Esophagus muscularis mucosa (tissue), 3 donors: ENCODE measurements around the gene FXR1.

Experiments used
- EP300 ChIP-seq: sonication (generic); formaldehyde crosslinking; IDR thresholded peaks from one replicate; pipeline ENCODE4 v1.6.1; 2017; ENCODE audit warnings: antibody characterized with exemption
- TF ChIP-seq, protein P1 (sequence below), 3 experiments: fragments of 200-600 bp in 2 of 3; fragments of 450-650 bp in 1 of 3; sonication (generic) in 2 of 3; IDR thresholded peaks; one replicate each; pipeline ENCODE4 v1.5.1; 2017 to 2019; ENCODE audit warnings: antibody characterized with exemption in 3 of 3, mild to moderate bottlenecking in 2 of 3, moderate library complexity in 1 of 3

DNA sequence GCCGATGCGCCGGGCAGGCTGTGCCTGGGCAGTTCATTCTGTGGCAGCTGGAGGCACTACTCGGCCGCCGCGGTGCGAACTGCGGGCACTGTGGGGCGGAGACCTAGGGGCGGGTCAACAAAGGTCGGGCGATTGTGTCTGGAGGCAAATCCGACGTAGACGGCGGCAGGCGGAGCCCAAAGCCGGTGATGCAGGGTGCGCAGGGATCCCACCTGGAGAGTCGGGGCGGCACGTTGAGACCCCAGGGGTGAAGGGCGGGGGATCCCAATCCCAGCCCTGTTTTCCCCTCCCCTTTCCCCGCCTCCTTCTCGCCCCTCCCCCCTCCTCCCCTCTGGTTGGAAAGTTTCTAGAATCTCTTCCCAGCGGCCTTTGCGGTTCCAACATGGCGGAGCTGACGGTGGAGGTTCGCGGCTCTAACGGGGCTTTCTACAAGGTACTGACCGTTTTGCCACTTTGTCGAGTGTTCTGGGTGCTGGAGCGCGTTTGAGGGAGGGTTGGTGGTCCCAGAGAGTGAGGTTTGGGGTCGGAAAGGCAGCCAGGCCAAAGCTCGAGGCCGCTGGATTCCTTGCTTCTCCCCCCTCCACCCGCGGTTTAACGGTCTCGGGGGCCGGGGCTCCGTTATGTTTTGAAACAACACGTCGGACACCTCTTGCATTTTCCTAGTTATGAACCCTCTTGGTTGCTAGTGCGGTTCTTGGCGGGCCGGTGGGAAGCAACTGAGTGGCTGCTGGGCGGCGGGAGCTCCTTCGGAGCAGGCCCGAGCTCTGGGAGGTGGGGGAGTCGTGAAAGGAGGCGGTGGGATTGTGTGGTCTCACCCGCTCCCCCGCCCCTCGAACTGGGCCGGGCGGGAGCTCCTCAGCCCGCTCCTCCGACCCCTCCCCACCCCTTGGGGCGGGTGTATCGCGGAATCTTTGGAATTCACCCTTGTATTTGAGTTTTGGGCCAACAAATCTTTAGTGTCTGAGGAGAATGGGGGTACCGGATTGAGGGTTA lies at the start of gene FXR1:
- TF ChIP-seq, protein P1, sequence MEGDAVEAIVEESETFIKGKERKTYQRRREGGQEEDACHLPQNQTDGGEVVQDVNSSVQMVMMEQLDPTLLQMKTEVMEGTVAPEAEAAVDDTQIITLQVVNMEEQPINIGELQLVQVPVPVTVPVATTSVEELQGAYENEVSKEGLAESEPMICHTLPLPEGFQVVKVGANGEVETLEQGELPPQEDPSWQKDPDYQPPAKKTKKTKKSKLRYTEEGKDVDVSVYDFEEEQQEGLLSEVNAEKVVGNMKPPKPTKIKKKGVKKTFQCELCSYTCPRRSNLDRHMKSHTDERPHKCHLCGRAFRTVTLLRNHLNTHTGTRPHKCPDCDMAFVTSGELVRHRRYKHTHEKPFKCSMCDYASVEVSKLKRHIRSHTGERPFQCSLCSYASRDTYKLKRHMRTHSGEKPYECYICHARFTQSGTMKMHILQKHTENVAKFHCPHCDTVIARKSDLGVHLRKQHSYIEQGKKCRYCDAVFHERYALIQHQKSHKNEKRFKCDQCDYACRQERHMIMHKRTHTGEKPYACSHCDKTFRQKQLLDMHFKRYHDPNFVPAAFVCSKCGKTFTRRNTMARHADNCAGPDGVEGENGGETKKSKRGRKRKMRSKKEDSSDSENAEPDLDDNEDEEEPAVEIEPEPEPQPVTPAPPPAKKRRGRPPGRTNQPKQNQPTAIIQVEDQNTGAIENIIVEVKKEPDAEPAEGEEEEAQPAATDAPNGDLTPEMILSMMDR (IDR thresholded peaks at IDR 0.05): peak; percentile 80 to 99 (median 83)
- TF ChIP-seq EP300: no peak
